ENCODE data around the gene LRGUK.

Gene LRGUK

DNA sequence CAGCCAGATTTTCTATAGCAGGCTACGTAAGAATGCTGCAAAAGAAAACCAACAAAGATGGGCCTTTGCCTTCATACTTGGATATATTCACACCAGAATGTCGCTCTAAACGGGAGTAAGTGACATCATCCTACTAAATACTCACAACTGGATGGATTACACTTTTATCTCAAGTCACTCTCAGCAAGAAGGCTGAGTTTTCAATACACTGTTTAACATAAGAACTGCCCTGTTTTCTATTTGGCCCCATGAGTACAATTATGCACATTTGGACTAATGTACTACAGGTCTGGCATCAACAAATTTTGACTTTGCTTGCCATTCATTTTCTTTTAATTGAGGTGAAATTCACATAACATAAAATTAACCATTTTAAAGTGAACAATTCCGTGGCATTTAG, 181.4 kb downstream of the LRGUK start:
- no peak for DNase-seq

DNA sequence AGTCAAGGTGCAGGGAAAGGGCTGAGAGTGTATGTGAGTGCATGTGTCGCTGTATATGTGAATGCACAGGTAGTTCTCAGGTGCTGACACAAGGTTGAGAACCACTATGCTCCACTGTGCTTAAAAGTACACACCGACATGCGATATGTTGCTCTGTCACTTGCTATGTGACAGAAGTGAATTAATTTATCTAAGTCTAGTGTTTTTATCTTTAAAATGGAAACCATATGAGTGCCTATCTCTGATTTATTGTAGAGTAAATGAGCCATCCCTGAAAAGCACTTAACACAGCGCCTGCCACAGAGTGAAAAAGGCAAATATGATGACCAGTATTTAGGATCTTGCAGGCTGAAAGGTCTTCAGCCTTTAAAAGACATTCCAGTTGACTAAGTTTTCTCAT, 184.7 kb downstream of the LRGUK start:
- no peak for DNase-seq

DNA sequence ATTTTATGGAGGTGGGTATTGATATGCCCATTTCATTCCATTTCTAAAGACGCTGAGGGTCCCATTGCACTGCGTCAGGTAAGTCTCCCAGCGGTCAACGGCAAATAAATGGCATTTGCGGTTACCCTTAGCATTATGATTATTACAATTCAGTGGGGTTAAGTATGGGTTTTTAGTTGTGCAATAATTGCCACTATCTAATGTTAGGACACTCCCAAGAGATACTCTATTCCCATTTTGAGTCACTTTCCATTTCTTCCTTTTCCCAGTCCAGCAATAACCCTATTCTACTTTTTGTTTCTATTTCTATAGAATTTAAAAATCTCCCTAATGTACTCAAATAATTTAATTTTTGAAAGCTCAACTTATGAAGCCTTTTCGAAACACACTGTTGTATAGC, 185.6 kb downstream of the LRGUK start:
- no peak for DNase-seq

GRCh38 chr7:134313543-134313942, 186.4 kb downstream of the LRGUK start:
- no peak for DNase-seq
